DND-41 (cell line): Measurements from ENCODE around the gene POLR2L.

ENCODE experiments used
- EZH2 ChIP-seq: IDR thresholded peaks from 3 replicates; pipeline ENCODE4 v1.6.1; 2012; ENCODE audit warnings: borderline replicate concordance, low read depth, mild to moderate bottlenecking, moderate library complexity, low read length, inconsistent platforms; ENCODE audit not compliant: severe bottlenecking
- TF ChIP-seq, protein P1 (sequence below): IDR thresholded peaks from 2 replicates; pipeline ENCODE4 v1.5.1; 2012; ENCODE audit warnings: borderline replicate concordance, low read length, moderate library complexity, mild to moderate bottlenecking; ENCODE audit not compliant: poor library complexity, severe bottlenecking; ENCODE audit errors: extremely low read depth

DNA sequence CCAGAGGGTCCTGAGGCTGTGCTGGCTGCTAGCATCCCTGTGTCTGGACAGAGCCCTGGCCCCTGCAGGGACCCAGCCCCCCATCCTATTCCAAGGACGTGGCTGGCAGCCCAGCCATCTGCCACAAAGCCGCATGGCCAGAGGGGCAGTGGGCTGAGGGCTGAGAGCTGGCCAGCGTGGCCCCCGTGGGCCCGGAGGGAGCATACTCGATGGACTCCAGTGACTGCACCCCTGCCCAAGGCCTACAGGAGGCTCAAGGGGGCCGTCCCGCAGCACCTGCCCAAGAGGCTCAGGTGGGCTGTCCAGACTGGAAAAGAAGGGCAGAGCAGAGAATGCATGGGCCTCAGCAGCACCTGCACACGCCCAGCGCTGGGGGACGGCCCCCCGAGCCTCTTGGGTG lies 13.5 kb upstream of the POLR2L start:
- no peak for TF ChIP-seq EZH2
- TF ChIP-seq, protein P1, sequence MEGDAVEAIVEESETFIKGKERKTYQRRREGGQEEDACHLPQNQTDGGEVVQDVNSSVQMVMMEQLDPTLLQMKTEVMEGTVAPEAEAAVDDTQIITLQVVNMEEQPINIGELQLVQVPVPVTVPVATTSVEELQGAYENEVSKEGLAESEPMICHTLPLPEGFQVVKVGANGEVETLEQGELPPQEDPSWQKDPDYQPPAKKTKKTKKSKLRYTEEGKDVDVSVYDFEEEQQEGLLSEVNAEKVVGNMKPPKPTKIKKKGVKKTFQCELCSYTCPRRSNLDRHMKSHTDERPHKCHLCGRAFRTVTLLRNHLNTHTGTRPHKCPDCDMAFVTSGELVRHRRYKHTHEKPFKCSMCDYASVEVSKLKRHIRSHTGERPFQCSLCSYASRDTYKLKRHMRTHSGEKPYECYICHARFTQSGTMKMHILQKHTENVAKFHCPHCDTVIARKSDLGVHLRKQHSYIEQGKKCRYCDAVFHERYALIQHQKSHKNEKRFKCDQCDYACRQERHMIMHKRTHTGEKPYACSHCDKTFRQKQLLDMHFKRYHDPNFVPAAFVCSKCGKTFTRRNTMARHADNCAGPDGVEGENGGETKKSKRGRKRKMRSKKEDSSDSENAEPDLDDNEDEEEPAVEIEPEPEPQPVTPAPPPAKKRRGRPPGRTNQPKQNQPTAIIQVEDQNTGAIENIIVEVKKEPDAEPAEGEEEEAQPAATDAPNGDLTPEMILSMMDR: no peak
